KMS-11 (cell line): Measurements from ENCODE around the gene USP34.
"Not testable (repeated sequence)": the region's sequence is repeated elsewhere in the genome, so short reads cannot be mapped to it uniquely, and the experiment has no call there.

Experiments used
- H2AFZ ChIP-seq: fragments of 200-600 bp; sonication (generic); 2 replicates; pipeline ENCODE4 v1.6.1; 2016; ENCODE audit warnings: antibody characterized with exemption, mixed run types, low read depth
- H3K27ac ChIP-seq: fragments of 200-600 bp; sonication (generic); 2 replicates; pipeline ENCODE4 v1.6.1; 2016; ENCODE audit warnings: mild to moderate bottlenecking, mixed run types
- H3K27me3 ChIP-seq: fragments of 200-600 bp; sonication (generic); 2 replicates; pipeline ENCODE4 v1.6.1; 2017; ENCODE audit warnings: mild to moderate bottlenecking, low read depth, mixed run types, moderate library complexity; ENCODE audit not compliant: insufficient read depth
- H3K36me3 ChIP-seq: fragments of 200-600 bp; sonication (generic); 2 replicates; pipeline ENCODE4 v1.6.1; 2017; ENCODE audit warnings: mild to moderate bottlenecking, mixed run types; ENCODE audit not compliant: insufficient read depth
- H3K4me1 ChIP-seq: fragments of 200-600 bp; sonication (generic); 2 replicates; pipeline ENCODE4 v1.6.1; 2016; ENCODE audit warnings: mild to moderate bottlenecking, low read depth, mixed run types; ENCODE audit not compliant: poor library complexity, severe bottlenecking
- H3K4me2 ChIP-seq: fragments of 200-600 bp; sonication (generic); 2 replicates; pipeline ENCODE4 v1.7.0; 2016; ENCODE audit warnings: mild to moderate bottlenecking, mixed run types
- H3K4me3 ChIP-seq: fragments of 200-600 bp; sonication (generic); IDR thresholded peaks from 2 replicates; pipeline ENCODE4 v1.6.1; 2017; ENCODE audit warnings: low read depth, low read length, mixed read lengths; ENCODE audit not compliant: insufficient read depth
- H3K79me2 ChIP-seq: fragments of 200-600 bp; sonication (generic); 2 replicates; pipeline ENCODE4 v1.6.1; 2016; ENCODE audit warnings: low read depth, mixed run types; ENCODE audit not compliant: insufficient read depth
- H3K9ac ChIP-seq: fragments of 200-600 bp; sonication (generic); 2 replicates; pipeline ENCODE4 v1.6.1; 2016; ENCODE audit warnings: mild to moderate bottlenecking, mixed run types
- H4K20me1 ChIP-seq: fragments of 200-600 bp; sonication (generic); 2 replicates; pipeline ENCODE4 v1.6.1; 2016; ENCODE audit warnings: mild to moderate bottlenecking, mixed run types; ENCODE audit not compliant: insufficient read depth
- TF ChIP-seq, protein P1 (sequence below): fragments of 200-600 bp; sonication (generic); conservative IDR thresholded peaks from 2 replicates; pipeline ENCODE4 v1.6.1; 2017; ENCODE audit warnings: low read depth, mild to moderate bottlenecking, antibody characterized with exemption, low read length, moderate library complexity, mixed read lengths

The USP34 gene

DNA sequence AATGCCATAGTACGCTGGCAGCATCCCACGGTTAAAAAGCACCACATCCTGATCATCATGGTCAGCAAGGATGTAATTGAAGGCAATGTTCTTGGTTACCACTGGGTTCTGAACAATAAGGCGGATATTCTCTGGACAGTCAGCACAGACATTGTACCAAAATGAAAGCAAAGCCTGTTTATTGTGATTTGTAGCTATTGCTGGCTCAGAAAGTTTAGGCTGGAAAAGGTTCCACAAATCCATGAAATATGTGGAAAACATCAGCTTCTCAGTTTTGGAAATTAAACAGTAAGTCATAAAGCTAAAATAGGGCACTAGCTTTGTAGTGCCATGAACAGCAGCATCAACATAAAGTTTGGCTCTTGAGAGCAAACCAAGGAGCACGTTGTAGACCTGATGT lies 256.7 kb downstream of the USP34 start:
- TF ChIP-seq, protein P1, sequence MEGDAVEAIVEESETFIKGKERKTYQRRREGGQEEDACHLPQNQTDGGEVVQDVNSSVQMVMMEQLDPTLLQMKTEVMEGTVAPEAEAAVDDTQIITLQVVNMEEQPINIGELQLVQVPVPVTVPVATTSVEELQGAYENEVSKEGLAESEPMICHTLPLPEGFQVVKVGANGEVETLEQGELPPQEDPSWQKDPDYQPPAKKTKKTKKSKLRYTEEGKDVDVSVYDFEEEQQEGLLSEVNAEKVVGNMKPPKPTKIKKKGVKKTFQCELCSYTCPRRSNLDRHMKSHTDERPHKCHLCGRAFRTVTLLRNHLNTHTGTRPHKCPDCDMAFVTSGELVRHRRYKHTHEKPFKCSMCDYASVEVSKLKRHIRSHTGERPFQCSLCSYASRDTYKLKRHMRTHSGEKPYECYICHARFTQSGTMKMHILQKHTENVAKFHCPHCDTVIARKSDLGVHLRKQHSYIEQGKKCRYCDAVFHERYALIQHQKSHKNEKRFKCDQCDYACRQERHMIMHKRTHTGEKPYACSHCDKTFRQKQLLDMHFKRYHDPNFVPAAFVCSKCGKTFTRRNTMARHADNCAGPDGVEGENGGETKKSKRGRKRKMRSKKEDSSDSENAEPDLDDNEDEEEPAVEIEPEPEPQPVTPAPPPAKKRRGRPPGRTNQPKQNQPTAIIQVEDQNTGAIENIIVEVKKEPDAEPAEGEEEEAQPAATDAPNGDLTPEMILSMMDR: no peak
- Histone ChIP-seq H3K4me3 (no peak overlapping the region), H3K9ac (no peak overlapping the region), H3K27me3 (no peaks in the 10 kb centered on the region), H2AFZ (no peak overlapping the region), H3K36me3 (no peaks in the 10 kb centered on the region), H3K4me1 (no peaks in the 10 kb centered on the region), H3K27ac (no peak overlapping the region), H3K4me2 (no peak overlapping the region), H3K79me2 (no peaks in the 10 kb centered on the region), H4K20me1 (no peaks in the 10 kb centered on the region)

DNA sequence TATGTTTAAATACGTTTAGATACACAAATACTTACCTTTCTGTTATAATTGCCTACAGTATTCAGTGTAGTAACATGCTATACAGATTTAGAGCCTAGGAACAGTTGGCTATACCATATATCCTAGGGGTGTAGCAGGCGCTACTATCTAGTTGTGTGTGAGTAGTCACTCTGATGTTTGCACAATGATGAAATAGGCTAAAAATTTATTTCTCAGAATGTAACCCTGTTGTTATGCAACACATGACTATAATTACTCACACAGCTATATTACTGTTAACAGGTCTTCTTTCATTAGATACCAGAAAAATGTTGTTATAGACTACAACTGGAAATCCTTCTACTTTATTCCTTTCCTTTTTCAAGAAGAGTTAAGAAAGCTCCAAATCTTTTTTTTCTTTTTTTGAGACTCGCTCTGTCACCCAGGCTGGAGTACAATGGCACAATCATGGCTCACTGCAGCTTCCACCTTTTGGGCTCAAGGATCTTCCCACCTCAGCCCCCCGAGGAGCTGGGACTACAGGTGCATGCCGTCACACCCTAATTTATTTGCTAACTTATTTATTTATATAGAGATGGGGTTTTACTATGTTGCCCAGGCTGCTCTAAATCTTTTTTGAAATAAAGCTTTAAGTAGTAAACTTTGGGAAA lies 260.4 kb downstream of the USP34 start:
- H3K79me2 ChIP-seq: no peaks in the 10 kb centered on the region
- H3K36me3 ChIP-seq: no peaks in the 10 kb centered on the region; the same call in 1 of the 2 replicates
- no peak overlapping the region for H2AFZ ChIP-seq
- H3K4me1 ChIP-seq: no peaks in the 10 kb centered on the region
- H3K27ac ChIP-seq: no peak overlapping the region
- TF ChIP-seq, protein P1: no peak
- H3K4me2 ChIP-seq: no peak overlapping the region
- no peak overlapping the region for H3K9ac ChIP-seq
- H3K27me3 ChIP-seq: no peaks in the 10 kb centered on the region
- H4K20me1 ChIP-seq: no peaks in the 10 kb centered on the region
- no peak overlapping the region for H3K4me3 ChIP-seq

DNA sequence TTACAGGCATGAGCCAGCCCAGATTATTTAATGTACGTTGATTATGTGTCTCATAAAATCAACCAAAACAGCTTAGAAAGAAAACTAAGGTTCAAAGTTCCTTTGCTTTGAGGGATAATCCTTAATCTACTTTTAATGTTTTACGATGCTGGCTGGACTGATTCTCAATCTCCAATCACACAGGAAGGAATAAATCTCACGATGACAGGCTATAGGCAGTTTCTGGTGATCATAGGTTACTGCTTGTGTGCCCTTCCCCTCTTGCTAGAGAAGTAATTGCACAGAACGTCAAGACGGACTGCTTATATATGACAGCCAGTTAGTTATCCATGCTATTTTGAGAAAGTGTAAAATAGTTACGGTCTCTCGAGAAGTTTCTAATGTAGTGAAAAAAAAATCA lies 265.8 kb downstream of the USP34 start:
- no peak overlapping the region for H3K4me3 ChIP-seq
- H3K4me2 ChIP-seq: no peak overlapping the region
- H4K20me1 ChIP-seq: no peaks in the 10 kb centered on the region
- H3K79me2 ChIP-seq: no peaks in the 10 kb centered on the region
- H3K9ac ChIP-seq: no peak overlapping the region
- TF ChIP-seq, protein P1: no peak
- H3K27ac ChIP-seq: no peak overlapping the region
- H3K36me3 ChIP-seq: peaks cover 7% of the 10 kb centered on the region; the same call in 1 of the 2 replicates
- no peak overlapping the region for H2AFZ ChIP-seq
- H3K4me1 ChIP-seq: no peaks in the 10 kb centered on the region
- H3K27me3 ChIP-seq: no peaks in the 10 kb centered on the region

DNA sequence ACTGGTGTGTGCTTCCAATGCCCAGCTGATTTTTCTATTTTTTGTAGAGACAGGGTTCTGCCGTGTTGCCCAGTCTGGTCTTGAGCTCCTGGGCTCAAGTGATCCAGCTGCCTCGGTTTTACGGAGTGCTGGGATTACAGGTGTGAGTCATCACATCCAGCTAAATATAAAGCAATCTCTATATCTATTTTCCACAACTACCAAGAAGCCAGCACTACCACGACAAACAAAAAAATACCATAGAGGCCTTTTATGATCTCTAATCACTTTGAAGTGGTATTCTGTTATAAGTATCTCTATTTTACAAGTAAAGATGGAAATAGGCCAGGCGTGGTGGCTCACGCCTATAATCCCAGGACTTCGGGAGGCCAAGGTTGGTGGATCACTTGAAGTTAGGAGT lies 274.2 kb downstream of the USP34 start:
- H3K9ac ChIP-seq: no peak overlapping the region
- H3K36me3 ChIP-seq: no peaks in the 10 kb centered on the region
- H2AFZ ChIP-seq: no peak overlapping the region
- H4K20me1 ChIP-seq: no peaks in the 10 kb centered on the region
- TF ChIP-seq, protein P1: no peak
- H3K4me1 ChIP-seq: no peaks in the 10 kb centered on the region
- H3K4me3 ChIP-seq: no peak overlapping the region
- H3K79me2 ChIP-seq: no peaks in the 10 kb centered on the region
- no peak overlapping the region for H3K27ac ChIP-seq
- H3K4me2 ChIP-seq: no peak overlapping the region
- H3K27me3 ChIP-seq: no peaks in the 10 kb centered on the region

DNA sequence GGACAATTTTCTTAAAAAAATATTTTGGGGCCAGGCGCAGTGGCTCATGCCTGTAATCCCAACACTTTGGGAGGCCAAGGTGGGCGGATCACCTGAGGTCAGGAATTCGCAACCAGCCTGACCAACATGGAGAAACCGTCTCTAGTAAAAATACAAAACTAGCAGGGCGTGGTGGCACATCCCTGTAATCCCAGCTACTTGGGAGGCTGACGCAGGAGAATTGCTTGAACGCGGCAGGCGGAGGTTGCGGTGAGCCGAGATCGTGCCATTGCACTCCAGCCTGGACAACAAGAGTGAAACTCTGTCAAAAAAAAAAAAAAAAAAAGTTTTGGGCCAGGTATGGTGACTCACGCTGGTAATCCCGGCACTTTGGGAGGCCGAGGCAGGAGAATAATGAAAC lies 276.2 kb downstream of the USP34 start:
- not testable (repeated sequence) for H3K79me2 ChIP-seq, H3K4me1 ChIP-seq, H3K4me2 ChIP-seq, H3K9ac ChIP-seq, H3K4me3 ChIP-seq, H4K20me1 ChIP-seq, H3K36me3 ChIP-seq, H3K27me3 ChIP-seq, H3K27ac ChIP-seq, H2AFZ ChIP-seq
